K562 (cell line): ENCODE measurements around the gene SMCO3. TPM values are rescaled to one million over a fixed set of nuclear protein-coding genes. Genes with fewer than 3 reads are reported as not detected.
A peak's percentile ranks its signal among the peaks of the same experiment; 100 is the strongest.

Experiments used
- ATAC-seq: fragments of 200-7000 bp; cut with Tn5 transposase; 3 replicates; pipeline ENCODE4 v1.9.1; 2020; ENCODE audit warnings: moderate library complexity
- BruUV-seq: library from RNA; stranded (reverse); fragments of 400-500 nt; replicated peaks from 2 replicates; lab custom pipeline; 2021; lab: Mats Ljungman, UMichigan
- CTCF ChIA-PET: fragments of 300-600 bp; formaldehyde crosslinking; extraction: SDS; loops from one replicate; lab custom pipeline; 2021; ENCODE audit warnings: low intra/inter-chr PET ratio; lab: Yijun Ruan, JAX
- POLR2A ChIA-PET: fragments of 300-600, 350-650 bp; sonication (Branson Sonifier 250); formaldehyde crosslinking; extraction: SDS; loops from one replicate; lab custom pipeline; 2021; ENCODE audit warnings: antibody characterized with exemption, inconsistent platforms; lab: Yijun Ruan, JAX
- DNase-seq, 4 experiments: peaks; one replicate each; pipeline versions ENCODE4 v3.0.0 to v3.0.0-alpha.2; 2011 to 2018; ENCODE audit warnings: low spot score in 3 of 4, mixed read lengths in 3 of 4; ENCODE audit errors: extremely low read depth in 1 of 4
- FAIRE-seq: peaks from 2 replicates; lab custom pipeline; 2011; peaks lifted over from hg19 to GRCh38; lab: Jason Lieb, UNC
- H2AFZ ChIP-seq: 2 replicates; pipeline ENCODE4 v1.6.0; 2011; ENCODE audit warnings: low read depth, low read length, control low read depth, inconsistent platforms
- H3K27ac ChIP-seq: fragments of 200-600 bp; 3 replicates; pipeline ENCODE4 v1.8.0; 2011; ENCODE audit warnings: low read depth, mild to moderate bottlenecking, control low read depth, inconsistent platforms, low read length, moderate library complexity, mixed read lengths; ENCODE audit errors: extremely low read depth
- H3K27me3 ChIP-seq, 2 experiments: fragments of 300-600 bp in 1 of 2; 2 replicates in 1 of 2; 3 replicates in 1 of 2; pipeline versions ENCODE4 v1.6.0 to v1.8.0; 2011; ENCODE audit warnings: inconsistent platforms in 2 of 2, low read length in 2 of 2, mild to moderate bottlenecking in 1 of 2, mixed read lengths in 1 of 2, moderate library complexity in 1 of 2; ENCODE audit not compliant: control insufficient read depth in 2 of 2, insufficient read depth in 2 of 2
- H3K36me3 ChIP-seq: fragments of 300-600 bp; 3 replicates; pipeline ENCODE4 v1.8.0; 2011; ENCODE audit warnings: mild to moderate bottlenecking, low read length, inconsistent platforms; ENCODE audit not compliant: control insufficient read depth, insufficient read depth
- H3K4me1 ChIP-seq, 2 experiments: fragments of 200-600 bp in 1 of 2; replicated peaks in 1 of 2; 2 replicates in 1 of 2; 3 replicates in 1 of 2; pipeline versions ENCODE4 v1.5.1 to v1.8.0; 2011; ENCODE audit warnings: inconsistent platforms in 2 of 2, low read length in 2 of 2, mild to moderate bottlenecking in 1 of 2, mixed read lengths in 1 of 2, moderate library complexity in 1 of 2; ENCODE audit not compliant: control insufficient read depth in 2 of 2, insufficient read depth in 2 of 2
- H3K4me2 ChIP-seq: 2 replicates; pipeline ENCODE4 v1.6.1; 2011; ENCODE audit warnings: low read length, control low read depth, inconsistent platforms, mixed read lengths; ENCODE audit not compliant: insufficient read depth
- H3K4me3 ChIP-seq: fragments of 200-600 bp; sonication (generic), shearing (Covaris generic); 2 replicates; pipeline ENCODE4 v1.5.1; 2016; ENCODE audit warnings: control low read depth, inconsistent platforms
- H3K79me2 ChIP-seq: fragments of 200-600 bp; 3 replicates; pipeline ENCODE4 v1.8.0; 2011; ENCODE audit warnings: low read length, inconsistent platforms; ENCODE audit not compliant: control insufficient read depth, insufficient read depth
- H3K9ac ChIP-seq, 2 experiments: 2 replicates each; pipeline versions ENCODE4 v1.6.0 to v1.6.1; 2011; ENCODE audit warnings: low read depth in 2 of 2, low read length in 2 of 2, control low read depth in 1 of 2, inconsistent platforms in 1 of 2, mild to moderate bottlenecking in 1 of 2, mixed read lengths in 1 of 2; ENCODE audit not compliant: insufficient read depth in 1 of 2
- H3K9me1 ChIP-seq: one replicate; pipeline ENCODE4 v1.6.0; 2011; ENCODE audit warnings: inconsistent platforms, mild to moderate bottlenecking, low read length, moderate library complexity; ENCODE audit not compliant: control insufficient read depth, insufficient read depth
- H3K9me3 ChIP-seq: replicated peaks from 2 replicates; pipeline ENCODE4 v1.5.1; 2011; ENCODE audit warnings: low read depth, low read length, inconsistent platforms; ENCODE audit not compliant: control insufficient read depth, insufficient read depth
- H4K20me1 ChIP-seq: replicated peaks from 2 replicates; pipeline ENCODE4 v1.6.1; 2011; ENCODE audit warnings: low read length, inconsistent platforms, mixed read lengths; ENCODE audit not compliant: control insufficient read depth, insufficient read depth
- ASH1L ChIP-seq: fragments of 450-650 bp; IDR thresholded peaks from 2 replicates; pipeline ENCODE4 v1.6.1; 2018; ENCODE audit warnings: borderline replicate concordance, mild to moderate bottlenecking, low read depth; ENCODE audit not compliant: partially characterized antibody
- CCNT2 ChIP-seq: IDR thresholded peaks from 2 replicates; pipeline ENCODE4 v1.6.1; 2011; ENCODE audit warnings: borderline replicate concordance, low read depth, mild to moderate bottlenecking, moderate library complexity, mixed read lengths, low read length; ENCODE audit not compliant: insufficient read length; ENCODE audit errors: extremely low read depth
- CXXC5 ChIP-seq: fragments of 250-450 bp; sonication (Bioruptor Pico); IDR thresholded peaks from 2 replicates; pipeline ENCODE4 v1.8.0; 2022; ENCODE audit warnings: inconsistent platforms, mild to moderate bottlenecking, moderate library complexity
- E4F1 ChIP-seq: fragments of 250-450 bp; sonication (Bioruptor Pico); IDR thresholded peaks from 2 replicates; pipeline ENCODE4 v1.5.0; 2021; ENCODE audit warnings: mild to moderate bottlenecking, borderline replicate concordance
- HMG20B ChIP-seq: fragments of 250-450 bp; sonication (Bioruptor Pico); IDR thresholded peaks from 2 replicates; pipeline ENCODE4 v1.5.0; 2021; ENCODE audit warnings: mild to moderate bottlenecking
- L3MBTL2 ChIP-seq: fragments of 450-650 bp; IDR thresholded peaks from 2 replicates; pipeline ENCODE4 v1.6.1; 2016; ENCODE audit warnings: mild to moderate bottlenecking, moderate library complexity
- MAFF ChIP-seq: IDR thresholded peaks from 2 replicates; pipeline ENCODE4 v1.6.1; 2012; ENCODE audit warnings: low read length, improper control_type of control experiment
- NKRF ChIP-seq: fragments of 450-650 bp; IDR thresholded peaks from 2 replicates; pipeline ENCODE4 v1.6.1; 2016; ENCODE audit warnings: borderline replicate concordance
- PHF20 ChIP-seq: fragments of 450-650 bp; IDR thresholded peaks from 2 replicates; pipeline ENCODE4 v1.6.1; 2018; ENCODE audit not compliant: partially characterized antibody
- TAF1 ChIP-seq: IDR thresholded peaks from 2 replicates; pipeline ENCODE4 v1.6.1; 2011; ENCODE audit warnings: mild to moderate bottlenecking, low read length, moderate library complexity; ENCODE audit not compliant: insufficient read depth, control insufficient read depth, severe bottlenecking; ENCODE audit errors: extremely low read depth
- YY1 ChIP-seq, 3 experiments: IDR thresholded peaks; 2 replicates each; pipeline ENCODE4 v1.6.1; 2011; ENCODE audit warnings: low read length in 2 of 3, mild to moderate bottlenecking in 2 of 3, moderate library complexity in 2 of 3, borderline replicate concordance in 1 of 3, control low read depth in 1 of 3, low read depth in 1 of 3; ENCODE audit not compliant: insufficient read depth in 3 of 3, insufficient replicate concordance in 2 of 3, control insufficient read depth in 1 of 3, insufficient read length in 1 of 3; ENCODE audit errors: extremely low read depth in 1 of 3
- ZFP36 ChIP-seq: fragments of 150-350 bp; IDR thresholded peaks from 2 replicates; pipeline ENCODE4 v1.6.1; 2018; ENCODE audit warnings: low read length, low read depth; ENCODE audit not compliant: partially characterized antibody
- ZNF12 ChIP-seq: sonication (generic); formaldehyde crosslinking; IDR thresholded peaks from 2 replicates; pipeline ENCODE4 v1.4.0; 2020; ENCODE audit warnings: mild to moderate bottlenecking, missing genetic modification reagents
- WGBS: fragments of 100-300 bp; shearing (Covaris generic); methylation state at CpG from one replicate; pipeline ENCODE4 v1.1.6; 2016; ENCODE audit warnings: low coverage, mixed read lengths; ENCODE audit not compliant: insufficient coverage; ENCODE audit errors: missing lambda C conversion rate; 5-methylcytosine and 5-hydroxymethylcytosine counted together
- in situ Hi-C: fragments of 300-500 bp; cut with MboI; formaldehyde crosslinking; loops from 4 replicates; pipeline ENCODE4 v1.15.0; 2018; ENCODE audit warnings: inconsistent platforms, mixed read lengths
- intact Hi-C: fragments of 100-400 bp; cut with micrococcal nuclease; formaldehyde crosslinking; loops from 2 replicates; pipeline ENCODE4 v1.14.2; 2022
- polyA plus RNA-seq, 8 experiments: library from polyadenylated mRNA; depleted of rRNA in 4 of 8; stranded (reverse) in 5 of 8; unstranded in 3 of 8; fragments of >200 nt; fragmentation: Nextera tagmentation in 2 of 8; fragmentation: Illumina TruSeq in 1 of 8; extraction: Ambion mirVana in 2 of 8; extraction: Trizol in 1 of 8; gene quantifications; 2 replicates each; pipeline versions ENCODE4 v1.2.1 to v1.2.3, GENCODE V29; 2011 to 2014; ENCODE audit warnings: inconsistent platforms in 1 of 8, missing spikeins in 1 of 8
- total RNA-seq, 7 experiments: library from RNA; depleted of rRNA in 6 of 7; stranded (reverse); fragments of >200 nt in 6 of 7; fragmentation: Illumina TruSeq in 2 of 7; extraction: Trizol in 2 of 7; gene quantifications; 2 replicates each; pipeline versions ENCODE4 v1.2.1 to v1.2.3, GENCODE V29; 2011 to 2021; ENCODE audit warnings: low replicate concordance in 1 of 7

Gene SMCO3
- total and polyA plus RNA-seq, 9 of the 15 experiments (the other 6 are each of a cell fraction or from before 2014, with no cell fraction given): 0.10 to 0.14 TPM; not detected in 7

- no peak for TF ChIP-seq E4F1 (CRISPR knock-in tag)
- TF ChIP-seq MAFF: no peak
Measured at GRCh38 chr12:14803830-14804160, 10.2 kb downstream of the SMCO3 start (continued).

DNA sequence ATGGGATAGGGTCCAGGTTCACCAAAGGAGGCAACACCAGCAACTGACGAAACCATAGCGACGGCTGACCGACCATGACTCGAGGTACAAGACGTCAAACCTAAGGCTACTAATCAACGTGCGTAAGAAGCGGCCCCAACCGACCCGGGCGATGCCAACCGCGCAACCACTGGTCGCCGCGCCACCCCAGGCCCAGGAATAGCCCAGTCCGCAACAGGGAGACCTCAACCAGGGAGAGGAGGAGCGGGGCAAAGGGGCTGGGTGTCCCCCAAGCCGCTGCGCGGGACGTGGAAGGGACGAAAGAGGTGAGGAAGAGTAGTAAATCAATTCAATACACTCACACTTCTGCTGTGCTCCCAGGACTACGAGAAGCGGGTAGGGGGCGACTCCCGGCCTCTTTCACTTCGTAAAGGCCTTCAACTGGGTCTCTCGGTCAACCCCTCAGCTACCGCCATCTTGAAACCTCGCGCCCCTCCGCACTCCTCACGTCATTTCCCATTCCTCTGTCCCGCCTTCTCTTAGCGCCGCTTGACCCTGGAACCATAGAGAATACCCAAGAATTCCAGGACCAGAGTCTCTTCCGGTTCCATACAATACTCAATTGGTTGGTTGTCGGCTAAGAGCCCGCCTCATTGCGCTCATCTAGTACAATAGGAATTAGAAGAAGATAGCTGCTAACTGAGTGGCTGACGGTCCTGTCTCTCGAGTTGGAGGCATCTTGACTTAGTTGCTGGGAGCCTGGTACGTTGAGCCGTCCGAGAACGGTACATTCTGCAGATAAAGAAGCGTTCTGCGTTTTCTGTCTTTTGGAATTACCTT is 10.8 kb downstream of the SMCO3 start, which contains the start of the genes C12orf60 and WBP11:
Gene C12orf60, plus strand, starts transcription at position 660 of the 819 bp plus-strand sequence. CDS start 19,266 bp downstream, outside the sequence.
Gene WBP11, minus strand, starts transcription at position 468 of the 819 bp plus-strand sequence. CDS start 2,095 bp downstream, outside the sequence.
- Histone ChIP-seq H3K9me1 (no peaks in the 10 kb centered on the region), H3K36me3 (peaks cover 30% of the 10 kb centered on the region), H3K27ac (peak within 1 kb of the TSS; percentile 80), H2AFZ (peak within 1 kb of the TSS; percentile 91), H3K4me3 (peak within 1 kb of the TSS; percentile 90), H3K4me1 (no peaks in the 10 kb centered on the region), H3K27me3 (no peaks in the 10 kb centered on the region), H3K4me2 (peak within 1 kb of the TSS; percentile 94), H3K9ac (peak within 1 kb of the TSS; percentile 85 to 95), H4K20me1 (no peaks in the 10 kb centered on the region), H3K9me3 (no peaks in the 10 kb centered on the region), H3K79me2 (peaks cover 45% of the 10 kb centered on the region)
- intact Hi-C loops: loop anchor here (5.0 kb wide), 1 partner anchor 39 kb away; the partner anchor contains the start of gene ART4
- ATAC-seq (peak; percentile 99), FAIRE-seq (peak; percentile 99), DNase-seq (peak; percentile 67 to 94 (median 80))
- in situ Hi-C loops: loop anchor here (25.0 kb wide), 1 partner anchor 1084 kb away; the partner anchor contains the start of gene STRAP
- BruUV-seq: TSS peak; percentile 57
- ChIA-PET POLR2A (interaction anchor here (0.6 to 1.2 kb wide), 4 partner anchors 10 to 274 kb away, joined by 3 to 4 read pairs (median 4); partner anchors contain the start of gene SMCO3), CTCF (no interaction called here)
- WGBS: under 1% methylated on average over 45 of the region's 50 CpGs
- TF ChIP-seq ZNF12 (CRISPR knock-in tag) (no peak), PHF20 (peak; percentile 30), NKRF (peak; percentile 66; the same call in 1 of the 2 replicates), CCNT2 (no peak), ASH1L (peak; percentile 50), TAF1 (peak; percentile 88), HMG20B (CRISPR knock-in tag) (no peak), L3MBTL2 (peak; percentile 51), YY1 (IDR thresholded peaks at IDR 0.05; ENCODE audit: borderline replicate concordance in 1 of 3, control insufficient read depth in 1 of 3, extremely low read depth in 1 of 3, insufficient read depth in 3 of 3, insufficient read length in 1 of 3, insufficient replicate concordance in 2 of 3, low read depth in 1 of 3, low read length in 2 of 3) (peak; percentile 65 to 94 (median 89)), ZFP36 (no peak), CXXC5 (CRISPR knock-in tag) (peak; percentile 77; the same call in 1 of the 2 replicates)
